Measurements from ENCODE around the gene CEACAM16.

Gene CEACAM16

DNA sequence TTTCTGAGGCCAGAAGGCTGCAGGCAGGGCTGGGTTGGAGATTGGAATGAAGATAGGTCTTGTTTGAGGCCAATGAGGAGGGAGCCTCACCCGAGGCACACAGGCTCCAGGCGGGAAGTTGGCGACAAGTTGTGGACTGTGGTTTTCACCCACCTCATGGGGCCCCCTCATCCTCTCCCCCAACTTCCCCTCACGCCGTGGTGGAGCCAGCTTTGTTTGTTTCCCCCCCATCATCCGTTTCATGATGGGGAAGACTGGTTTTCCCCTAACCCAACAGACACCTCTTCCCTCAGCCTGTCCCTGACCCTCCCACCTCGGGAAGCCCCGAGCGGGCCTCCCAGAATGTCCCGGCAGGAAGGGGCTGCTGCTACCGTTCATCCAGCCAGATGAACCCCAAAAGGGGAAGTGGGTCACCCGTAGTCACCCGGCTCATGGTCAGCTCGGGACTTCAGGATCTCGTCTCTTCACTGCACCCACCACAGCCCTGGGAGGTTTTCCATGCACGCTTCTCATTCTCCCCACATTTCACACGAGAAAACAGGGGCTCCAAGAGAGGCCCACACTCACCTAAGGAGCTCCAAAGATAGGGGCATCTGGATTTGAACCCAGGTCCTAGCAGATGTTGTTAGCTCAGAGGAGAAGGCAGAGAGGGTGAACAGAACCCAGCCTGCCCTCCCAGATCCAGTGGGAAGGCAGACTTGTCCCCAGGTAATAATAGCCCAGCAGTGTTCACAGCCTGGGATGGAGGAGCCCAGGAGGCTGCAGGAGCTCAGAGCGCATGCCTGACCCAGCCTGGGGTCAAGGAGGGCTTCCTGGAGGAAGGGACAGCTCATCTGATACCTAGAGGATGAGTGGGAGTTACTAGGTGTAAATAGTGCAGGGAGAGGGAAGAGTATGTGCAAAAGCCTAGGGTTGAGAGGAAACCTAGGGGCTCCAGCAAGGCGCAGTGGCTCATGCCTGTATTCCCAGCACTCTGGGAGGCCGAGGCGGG, 23.5 kb downstream of the CEACAM16 start:
- no peak for DNase-seq (ENCODE audit: insufficient read length, low spot score)
- no peak for FAIRE-seq

DNA sequence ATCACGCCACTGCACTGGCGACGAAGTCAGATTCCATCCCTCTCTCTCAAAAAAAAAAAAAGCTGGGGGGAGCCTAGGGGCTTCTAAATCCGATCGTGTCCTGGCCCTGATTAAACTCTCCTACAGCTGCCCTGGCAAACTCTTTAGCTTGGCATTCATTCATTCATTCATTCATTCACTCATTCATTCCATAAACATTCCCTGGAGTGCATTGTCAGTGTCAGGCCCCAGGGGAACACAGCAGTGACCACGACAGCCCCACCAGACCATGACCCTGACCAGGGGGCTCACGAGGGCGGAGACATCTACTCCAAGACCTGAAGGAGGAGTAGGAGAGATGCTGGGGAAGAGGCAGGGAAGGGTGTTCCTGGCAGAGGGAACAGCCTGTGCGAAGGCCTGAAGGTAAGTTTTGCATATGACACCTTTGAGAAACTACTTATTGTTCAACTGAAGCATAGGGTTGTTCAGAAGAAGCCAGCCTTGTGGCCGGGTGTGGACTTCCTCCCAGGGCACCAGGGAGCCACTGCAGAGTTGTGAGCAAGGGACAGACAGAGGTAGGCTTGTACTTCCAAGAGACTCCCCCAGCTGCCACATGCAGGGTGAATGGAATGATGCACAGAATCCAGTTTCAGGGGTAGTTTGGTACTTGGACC, 24.5 kb downstream of the CEACAM16 start:
- FAIRE-seq: no peak
- no peak for DNase-seq (ENCODE audit: insufficient read length, low spot score)

DNA sequence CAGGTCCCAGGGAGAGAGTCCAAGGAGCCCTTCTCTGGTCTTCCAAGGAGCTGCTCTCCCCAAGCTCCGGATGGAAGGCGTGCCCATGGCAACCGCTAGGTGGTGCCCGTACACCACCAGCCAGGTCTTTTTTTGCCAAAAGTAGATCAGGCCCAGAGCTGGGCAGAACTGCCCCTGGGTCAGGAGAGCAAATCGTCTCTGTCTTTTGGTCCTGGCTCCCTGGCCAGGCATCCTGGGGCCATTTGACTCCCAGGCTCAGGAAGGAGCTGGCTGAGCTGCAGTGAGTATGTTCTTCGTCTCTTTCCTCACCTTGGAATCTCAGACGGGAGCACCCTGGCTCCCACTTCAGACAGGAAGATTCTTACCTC, 25.0 kb downstream of the CEACAM16 start:
- peak; percentile 83 for DNase-seq (ENCODE audit: insufficient read length, low spot score)
- peak; percentile 90 for FAIRE-seq

DNA sequence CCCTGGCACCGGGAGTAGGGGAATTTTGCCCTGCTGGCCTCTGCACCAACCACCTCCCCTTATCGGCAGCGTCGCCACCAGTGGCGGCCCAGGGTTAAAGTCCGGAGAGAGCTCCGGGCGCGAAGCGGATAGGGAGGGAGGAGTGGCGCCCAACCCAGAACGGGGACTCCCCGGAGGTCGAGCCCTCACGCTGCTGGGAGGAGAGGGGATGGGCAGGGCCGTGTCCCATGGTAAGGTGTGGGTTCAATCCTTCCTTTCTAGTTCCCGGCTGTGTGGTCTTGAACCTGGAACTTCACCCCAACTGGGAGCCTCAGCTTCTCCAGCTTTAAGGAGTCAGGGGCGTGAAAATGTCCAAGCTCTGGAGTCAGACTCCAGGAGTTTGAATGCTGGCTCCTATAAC, 26.3 kb downstream of the CEACAM16 start:
- DNase-seq (ENCODE audit: insufficient read length, low spot score) (no peak), FAIRE-seq (no peak)

DNA sequence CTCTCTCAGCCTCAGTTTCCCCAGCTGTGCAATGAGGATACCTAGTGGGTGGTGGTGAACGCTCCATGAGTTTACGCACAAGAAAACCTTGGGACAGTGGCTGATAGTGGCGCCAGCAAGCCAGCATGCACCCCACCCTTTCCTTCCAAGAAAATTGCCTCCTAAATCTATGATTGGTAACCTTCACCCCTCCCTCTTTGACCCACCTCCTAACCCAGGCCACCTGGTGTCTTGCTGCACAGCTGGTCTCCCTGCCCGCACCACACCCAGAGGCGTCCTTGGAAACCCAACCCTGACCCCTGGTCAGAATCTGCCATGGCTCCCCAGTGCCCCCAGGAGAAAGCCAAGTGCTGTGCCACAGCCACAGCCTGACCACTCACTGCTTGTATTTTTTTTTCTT, 26.7 kb downstream of the CEACAM16 start:
- FAIRE-seq (no peak), DNase-seq (ENCODE audit: insufficient read length, low spot score) (no peak)

DNA sequence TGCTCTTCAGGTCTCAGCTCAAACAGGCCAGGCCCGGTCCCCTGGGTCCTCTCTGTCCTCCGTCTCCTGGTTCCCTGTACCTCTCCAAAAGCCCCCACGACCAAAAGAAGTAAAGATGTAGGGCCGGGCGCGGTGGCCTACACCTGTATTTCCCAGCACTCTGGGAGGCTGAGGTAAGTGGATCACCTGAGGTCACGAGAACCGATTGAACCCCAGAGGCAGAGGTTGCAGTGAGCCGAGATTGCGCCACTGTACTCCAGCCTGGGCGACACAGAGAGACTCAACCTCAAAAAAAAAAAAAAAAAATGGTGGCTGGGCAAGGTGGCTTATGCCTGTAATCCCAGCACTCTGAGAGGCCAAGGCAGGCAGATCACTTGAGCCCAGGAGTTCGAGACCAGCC, 27.5 kb downstream of the CEACAM16 start:
- DNase-seq (ENCODE audit: insufficient read length, low spot score) (no peak), FAIRE-seq (no peak)

DNA sequence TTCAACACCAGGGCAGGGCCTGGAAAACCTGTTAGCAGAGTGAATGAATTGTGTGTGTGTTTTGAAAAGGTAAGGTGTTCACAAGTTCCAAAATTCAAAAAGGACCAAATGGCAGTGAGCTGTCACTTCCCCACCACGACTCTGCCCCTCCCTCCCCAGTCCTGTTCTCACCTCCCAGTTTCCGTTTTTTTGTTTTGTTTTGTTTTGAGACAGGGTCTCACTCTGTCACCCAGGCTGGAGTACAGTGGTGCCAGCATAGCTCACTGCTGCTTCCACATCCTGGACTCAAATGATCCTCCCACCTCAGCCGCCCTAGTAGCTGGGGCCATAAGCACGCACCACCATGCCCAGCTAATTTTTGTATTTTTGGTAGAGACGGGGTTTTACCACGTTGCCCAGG, 29.2 kb downstream of the CEACAM16 start:
- no peak for DNase-seq (ENCODE audit: insufficient read length, low spot score)
- FAIRE-seq: no peak

DNA sequence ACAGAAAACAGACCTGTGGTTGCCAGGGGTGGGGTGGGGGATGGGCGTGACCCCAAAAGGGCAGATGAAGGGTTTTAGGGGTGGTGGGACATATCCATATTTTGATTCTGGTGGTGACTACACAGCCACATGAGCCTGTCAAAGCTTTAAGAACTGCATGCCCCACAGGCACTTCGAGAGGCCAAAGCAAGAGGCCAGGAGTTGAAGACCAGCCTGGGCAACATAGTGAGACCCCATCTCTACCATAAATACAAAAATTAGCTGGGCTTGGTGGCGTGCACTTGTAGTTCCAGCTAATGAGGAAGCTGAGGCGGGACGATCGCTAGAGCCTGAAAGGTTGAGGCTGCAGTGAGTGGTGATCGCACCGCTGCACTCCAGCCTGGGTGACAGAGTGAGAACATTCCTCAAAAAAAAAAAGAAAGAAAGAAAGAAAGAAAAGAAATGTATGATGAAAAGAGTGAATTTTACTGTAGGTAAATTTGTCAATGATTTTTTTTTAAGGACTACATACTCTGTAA, 30.6 kb downstream of the CEACAM16 start:
- no peak for FAIRE-seq
- no peak for DNase-seq (ENCODE audit: insufficient read length, low spot score)

DNA sequence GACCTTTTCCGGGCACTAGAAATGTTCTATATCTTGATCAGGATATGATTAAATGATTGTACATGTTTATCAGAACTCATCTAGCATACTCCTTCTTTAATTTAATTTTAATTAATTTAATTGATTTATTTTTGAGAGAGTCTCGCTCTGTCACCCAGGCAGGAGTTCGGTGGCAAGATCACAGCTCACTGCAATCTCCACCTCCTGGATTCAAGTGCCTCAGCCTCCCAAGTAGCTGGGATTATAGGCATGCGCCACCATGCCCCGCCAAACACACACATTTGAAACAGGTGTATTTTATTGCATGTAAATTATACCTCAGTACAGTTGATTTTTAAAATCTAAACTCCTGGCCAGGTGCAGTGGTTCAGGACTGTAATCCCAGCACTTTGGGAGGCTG, 32.1 kb downstream of the CEACAM16 start:
- no peak for FAIRE-seq
- no peak for DNase-seq (ENCODE audit: insufficient read length, low spot score)

DNA sequence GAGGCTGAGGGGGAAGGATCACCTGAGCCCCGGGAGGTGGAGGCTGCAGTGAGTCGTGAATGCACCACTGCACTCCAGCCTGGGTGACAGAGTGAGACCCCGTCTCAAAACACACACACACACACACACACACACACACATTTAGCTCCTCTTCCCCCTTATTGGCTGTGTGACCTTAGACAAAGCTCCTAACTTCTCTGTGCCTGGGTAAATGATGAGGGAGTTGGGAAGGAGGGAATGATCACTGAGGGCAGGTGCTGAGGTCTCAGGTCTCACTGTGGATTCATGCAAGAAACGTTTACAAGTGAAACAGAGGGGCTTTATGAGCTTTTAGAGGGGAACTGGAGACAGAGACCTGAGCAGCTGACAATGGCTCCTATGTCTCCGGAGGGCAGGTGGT, 32.7 kb downstream of the CEACAM16 start:
- FAIRE-seq (no peak), DNase-seq (ENCODE audit: insufficient read length, low spot score) (no peak)

DNA sequence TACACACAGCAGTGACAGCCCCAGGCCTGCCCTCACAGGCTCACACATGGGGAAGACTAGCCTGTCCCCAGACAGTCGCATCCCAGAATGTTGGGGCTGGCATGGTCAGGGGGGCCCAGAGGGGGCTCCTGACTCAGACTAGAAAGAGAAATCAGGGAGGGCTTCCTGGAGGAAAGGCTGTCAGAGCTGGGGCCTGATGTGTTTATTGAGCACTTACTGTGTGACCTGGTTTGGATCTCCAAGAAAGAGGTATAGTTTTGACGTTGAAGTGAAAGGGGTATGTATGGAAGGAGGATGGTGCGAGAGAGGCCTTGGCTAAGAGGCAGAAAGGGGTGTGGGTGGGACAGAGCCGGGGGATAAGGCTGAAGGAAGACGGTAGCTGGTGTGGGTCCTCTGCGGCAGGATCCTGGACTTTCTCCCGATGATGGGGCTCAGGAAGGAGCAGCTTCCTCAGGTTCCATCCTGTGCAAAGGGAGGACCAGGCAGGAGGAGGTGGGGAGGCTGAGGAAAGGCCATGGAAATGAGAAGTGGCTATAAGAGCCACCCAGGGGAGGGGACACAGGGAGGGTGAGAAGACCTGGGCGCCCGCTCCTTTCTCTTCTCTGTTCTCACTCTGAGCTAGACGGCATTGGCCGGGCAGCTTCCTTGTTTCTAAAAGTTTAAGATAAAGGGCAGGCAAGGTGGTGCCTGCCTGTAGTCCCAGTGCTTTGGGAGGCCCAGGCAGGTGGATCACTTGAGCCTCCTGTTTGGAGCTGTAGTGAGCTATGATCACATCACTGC, 33.5 kb downstream of the CEACAM16 start:
- FAIRE-seq (no peak), DNase-seq (ENCODE audit: insufficient read length, low spot score) (no peak)

DNA sequence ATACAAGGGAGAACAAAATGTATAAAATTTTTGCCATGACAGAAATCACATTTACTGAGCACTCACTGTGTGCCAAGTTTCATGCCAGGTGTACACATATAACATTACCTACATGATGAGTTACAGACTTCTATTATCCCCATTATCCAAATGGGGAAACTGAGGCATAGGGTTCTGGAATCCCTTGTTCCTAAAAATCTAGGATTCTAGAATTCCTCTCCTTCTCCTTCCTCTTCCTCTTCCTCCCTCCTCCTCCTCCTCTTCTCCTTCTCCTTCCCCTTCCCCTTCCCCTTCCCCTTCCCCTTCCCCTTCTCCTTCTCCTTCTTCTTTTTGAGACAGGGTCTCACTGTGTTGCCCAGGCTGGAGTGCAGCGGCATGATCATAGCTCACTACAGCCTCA, 35.4 kb downstream of the CEACAM16 start:
- FAIRE-seq (no peak), DNase-seq (ENCODE audit: insufficient read length, low spot score) (no peak)

DNA sequence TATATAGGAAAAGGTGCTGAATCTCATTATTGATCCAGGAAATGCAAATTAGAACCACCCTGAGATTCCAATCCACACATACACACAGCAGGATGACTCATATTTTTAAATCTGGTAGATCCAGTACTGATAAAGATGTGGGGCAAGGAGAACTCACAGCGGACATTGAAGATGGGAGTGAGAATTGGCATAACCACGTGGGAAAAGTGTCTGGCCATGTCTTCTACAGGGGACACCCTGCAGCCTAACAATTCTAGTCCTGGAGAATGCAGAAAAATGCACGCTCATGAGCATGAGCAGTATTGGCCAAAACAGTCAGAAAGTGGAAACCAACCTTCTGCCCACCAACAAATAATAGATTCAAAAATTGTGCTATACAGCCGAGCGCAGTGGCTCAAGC, 36.1 kb downstream of the CEACAM16 start:
- DNase-seq (ENCODE audit: insufficient read length, low spot score) (no peak), FAIRE-seq (no peak)

DNA sequence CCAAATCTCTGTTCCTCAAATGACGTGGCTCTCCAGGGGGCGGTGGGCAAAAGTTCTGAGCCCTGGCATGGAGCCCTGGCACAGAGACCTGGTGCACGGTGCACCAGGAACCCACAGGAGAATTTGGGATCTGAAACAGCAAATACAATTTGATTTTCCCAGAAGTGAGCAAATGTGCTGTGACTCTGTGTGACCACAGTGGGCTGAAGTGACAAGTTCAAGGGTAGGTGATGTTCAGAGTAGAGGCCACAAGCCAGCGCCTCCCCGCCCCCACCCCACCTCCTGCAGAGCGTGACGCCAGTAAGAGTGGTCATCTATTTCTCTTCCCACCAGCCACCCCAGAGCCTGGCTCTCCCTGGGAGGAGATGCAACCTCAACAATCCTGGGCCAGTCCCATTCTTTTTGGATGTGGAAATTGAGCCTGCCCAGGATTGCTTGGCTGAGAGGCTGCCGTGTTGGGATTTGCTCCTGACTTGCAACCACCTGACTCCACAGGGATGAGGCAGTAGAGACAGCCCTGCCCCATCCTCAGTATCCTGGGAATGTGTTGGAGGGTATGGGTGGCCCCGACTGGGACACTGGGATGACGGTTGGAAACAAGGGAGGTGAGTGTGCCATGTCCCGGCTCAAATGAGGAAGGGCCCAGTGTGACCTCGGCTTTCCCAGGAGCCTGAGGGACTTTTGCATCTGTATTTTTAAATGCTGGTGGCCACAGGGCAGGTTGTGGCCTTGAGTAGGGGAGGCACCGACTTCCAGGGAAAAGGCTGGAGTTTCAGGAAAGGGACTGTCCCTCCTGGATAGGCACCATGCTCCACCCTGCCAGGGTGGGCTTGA, 38.5 kb downstream of the CEACAM16 start:
- DNase-seq (ENCODE audit: insufficient read length, low spot score) (no peak), FAIRE-seq (no peak)

DNA sequence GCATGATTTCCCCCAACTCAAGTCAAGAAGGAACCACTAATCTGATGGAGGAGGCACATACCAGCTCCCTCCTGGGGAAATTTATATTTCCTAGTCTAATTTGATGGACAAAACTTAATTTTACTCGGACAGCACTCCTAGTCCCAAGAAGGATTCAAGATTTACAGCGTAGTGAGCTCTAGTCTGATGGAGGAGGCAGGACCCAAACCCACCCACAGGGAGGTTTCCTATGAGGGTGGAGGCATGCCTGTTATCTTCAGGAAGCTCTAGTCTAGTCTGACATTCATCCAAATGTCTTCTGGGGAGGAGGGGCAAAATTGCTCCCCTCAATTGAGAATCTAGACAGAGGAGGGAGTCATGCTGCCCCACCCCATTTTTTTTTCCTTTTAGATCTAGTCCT, 39.2 kb downstream of the CEACAM16 start:
- DNase-seq (ENCODE audit: insufficient read length, low spot score) (no peak), FAIRE-seq (no peak)

DNA sequence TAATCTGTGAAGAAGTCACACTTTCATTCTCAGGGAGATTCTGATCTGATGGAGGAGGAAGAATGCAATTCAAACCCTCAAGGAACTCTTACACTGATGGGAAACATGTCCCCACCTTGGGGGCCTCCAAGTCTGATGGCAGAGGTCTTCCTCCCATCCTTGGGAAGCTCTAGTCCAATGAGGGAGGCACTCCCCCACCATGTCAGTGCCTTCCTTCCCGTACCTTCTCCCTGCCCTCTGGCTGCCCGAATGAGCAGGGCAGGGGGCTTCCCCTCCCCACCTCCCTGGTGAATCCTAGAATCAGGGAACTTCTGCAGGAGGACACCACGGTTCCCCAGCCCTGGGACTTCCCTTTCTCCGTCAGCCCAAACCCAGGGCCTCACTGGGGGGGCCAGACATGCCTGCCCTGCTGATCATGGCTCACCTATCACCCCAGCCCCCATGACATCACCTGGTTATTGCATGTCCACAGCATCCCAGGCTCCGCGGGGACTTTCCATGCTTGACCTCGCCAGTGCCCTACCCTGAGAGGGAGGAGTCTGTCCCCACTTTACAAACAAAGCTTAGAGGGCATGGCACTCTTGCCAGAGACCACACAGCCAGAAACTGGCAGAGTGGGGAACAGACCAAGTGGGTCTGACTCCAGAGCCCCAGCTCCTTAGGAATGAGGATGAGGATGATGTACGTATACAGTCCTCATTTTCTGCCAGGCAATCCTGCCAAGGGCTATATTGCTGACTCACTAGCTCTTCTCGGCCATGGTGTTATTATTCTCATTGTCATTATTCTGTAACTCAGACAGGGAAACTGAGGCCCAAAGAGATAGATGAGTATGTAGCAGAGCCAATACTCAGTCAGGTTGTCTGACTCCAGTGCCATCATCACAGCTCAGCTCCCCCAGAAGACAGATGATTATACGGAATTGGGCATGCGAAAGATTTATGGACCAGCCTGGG, 39.9 kb downstream of the CEACAM16 start:
- FAIRE-seq: no peak

DNA sequence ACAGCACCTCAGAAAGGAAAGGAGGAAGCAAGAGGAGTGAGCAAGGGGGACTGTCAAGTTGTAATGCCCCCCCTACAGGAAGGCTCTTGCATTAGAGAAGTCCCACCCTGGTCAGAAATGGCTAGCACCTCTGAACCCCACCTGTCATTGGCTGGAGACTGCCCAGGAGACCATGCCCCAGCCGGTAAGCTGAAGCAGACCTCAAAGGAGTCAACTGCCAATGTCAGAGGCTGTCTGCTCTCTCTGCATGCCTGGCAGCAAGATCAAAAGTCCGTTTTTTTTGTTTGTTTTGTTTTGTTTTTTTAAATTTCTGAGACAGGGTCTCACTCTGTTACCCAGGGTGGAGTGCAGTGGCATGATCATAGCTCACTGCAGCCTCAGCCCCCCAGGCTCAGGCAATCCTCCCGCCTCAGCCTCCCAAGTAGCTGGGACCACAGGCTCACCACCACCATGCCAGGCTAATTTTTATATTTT, 41.4 kb downstream of the CEACAM16 start:
- DNase-seq (ENCODE audit: insufficient read length, low spot score) (no peak), FAIRE-seq (no peak)

More for the DNA sequence above, 39.9 kb downstream of the CEACAM16 start:
- no peak for DNase-seq (ENCODE audit: insufficient read length, low spot score)

DNA sequence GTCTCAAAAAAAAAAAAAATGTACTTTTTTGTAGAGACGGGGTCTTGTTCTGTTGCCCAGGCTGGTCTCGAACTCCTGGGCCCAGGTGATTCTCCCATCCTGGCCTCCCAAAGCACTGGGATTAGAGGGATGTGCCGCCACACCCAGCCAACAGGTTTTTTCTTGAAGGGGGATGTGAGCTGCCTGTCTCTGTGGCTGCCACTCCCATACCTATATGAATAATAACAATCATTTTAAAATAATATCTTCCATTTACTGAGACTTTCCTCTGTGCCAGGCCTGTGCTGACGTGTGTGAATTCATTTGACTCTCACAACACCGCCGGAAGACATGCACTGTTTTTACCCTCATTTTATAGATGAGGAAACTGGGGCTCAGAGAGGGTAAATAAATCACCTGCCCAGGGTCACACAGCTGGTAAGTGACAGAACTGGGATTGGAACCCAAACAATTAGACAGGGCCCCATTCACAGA, 42.3 kb downstream of the CEACAM16 start:
- DNase-seq (ENCODE audit: insufficient read length, low spot score): no peak
- no peak for FAIRE-seq

DNA sequence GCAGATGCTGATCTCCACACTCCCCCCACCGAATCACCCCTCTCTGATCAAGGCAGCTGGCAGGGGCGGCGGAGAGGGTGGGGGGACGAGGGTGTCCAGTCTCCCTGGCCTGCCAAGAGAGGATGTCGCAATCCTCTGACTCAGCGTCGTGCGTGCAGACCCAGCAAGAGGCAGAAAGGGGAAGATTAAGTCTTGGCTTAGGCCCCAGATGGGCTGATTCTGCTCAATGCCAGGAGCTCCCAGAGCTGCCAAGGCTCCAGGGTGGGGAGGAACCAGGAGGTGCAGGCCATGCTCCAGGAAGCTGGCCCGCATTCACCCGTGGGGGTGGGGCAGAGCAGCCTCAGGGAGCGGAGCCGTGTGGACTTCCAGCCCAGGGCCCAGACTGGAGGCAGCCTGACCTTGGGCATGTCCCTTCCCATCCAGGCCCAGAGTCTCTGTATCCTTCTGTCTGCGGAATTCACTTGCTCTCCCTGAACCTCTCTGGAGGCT, 42.9 kb downstream of the CEACAM16 start:
- FAIRE-seq (no peak), DNase-seq (ENCODE audit: insufficient read length, low spot score) (no peak)
